OCI-LY7 (cell line): ENCODE data around the gene RTBDN. TPM values are rescaled to one million over a fixed set of nuclear protein-coding genes. Genes with fewer than 3 reads are reported as not detected.

ENCODE experiments used
- BruUV-seq: library from RNA; stranded (reverse); fragments of 400-500 nt; replicated peaks from 2 replicates; lab custom pipeline; 2021; lab: Mats Ljungman, UMichigan
- CTCF ChIA-PET: fragments of 300-600 bp; sonication (Branson Sonifier 250); formaldehyde crosslinking; loops from one replicate; lab custom pipeline; 2022; ENCODE audit warnings: antibody characterized with exemption; ENCODE audit not compliant: unreplicated experiment; lab: Charles Lee
- POLR2A ChIA-PET: fragments of 300-600 bp; sonication (Branson Sonifier 250); formaldehyde crosslinking; loops from one replicate; lab custom pipeline; 2022; ENCODE audit warnings: antibody characterized with exemption; lab: Charles Lee
- DNase-seq: peaks from one replicate; pipeline ENCODE4 v3.0.0-alpha.2; 2015; ENCODE audit warnings: low spot score
- H2AFZ ChIP-seq: fragments of 200-600 bp; sonication (generic), shearing (Covaris generic); 2 replicates; pipeline ENCODE4 v1.6.1; 2014; ENCODE audit warnings: mild to moderate bottlenecking, antibody characterized with exemption, low read length, moderate library complexity
- H3K27ac ChIP-seq: fragments of 200-600 bp; sonication (generic); 2 replicates; pipeline ENCODE4 v1.5.1; 2014; ENCODE audit warnings: mixed run types, low read depth, mild to moderate bottlenecking, moderate library complexity, low read length, inconsistent platforms; ENCODE audit not compliant: poor library complexity, severe bottlenecking
- H3K36me3 ChIP-seq: fragments of 200-600 bp; sonication (generic); 2 replicates; pipeline ENCODE4 v1.6.1; 2014; ENCODE audit warnings: mild to moderate bottlenecking, antibody characterized with exemption, low read length, moderate library complexity, mixed read lengths; ENCODE audit not compliant: insufficient read depth
- H3K4me1 ChIP-seq: fragments of 200-600 bp; sonication (generic); 2 replicates; pipeline ENCODE4 v1.5.1; 2014; ENCODE audit warnings: mild to moderate bottlenecking, low read length; ENCODE audit not compliant: insufficient read depth, poor library complexity, severe bottlenecking
- H3K4me2 ChIP-seq: fragments of 200-600 bp; sonication (generic); 2 replicates; pipeline ENCODE4 v1.6.1; 2014; ENCODE audit warnings: mild to moderate bottlenecking, low read length
- H3K4me3 ChIP-seq: fragments of 200-600 bp; sonication (generic); 2 replicates; pipeline ENCODE4 v1.5.1; 2014; ENCODE audit warnings: mild to moderate bottlenecking, low read depth, low read length; ENCODE audit not compliant: poor library complexity, severe bottlenecking
- H3K79me2 ChIP-seq: fragments of 200-600 bp; sonication (generic); 2 replicates; pipeline ENCODE4 v1.6.1; 2016; ENCODE audit warnings: low read depth, mild to moderate bottlenecking, low read length, moderate library complexity, mixed read lengths; ENCODE audit not compliant: insufficient read depth
- H3K9me2 ChIP-seq: fragments of 200-600 bp; sonication (generic); 2 replicates; pipeline ENCODE4 v1.6.1; 2016; ENCODE audit warnings: mild to moderate bottlenecking, low read length, mixed read lengths; ENCODE audit not compliant: insufficient read depth
- H3K9me3 ChIP-seq: fragments of 200-600 bp; sonication (generic); 2 replicates; pipeline ENCODE4 v1.6.1; 2014; ENCODE audit warnings: mild to moderate bottlenecking, mixed run types, low read length, mixed read lengths
- H4K20me1 ChIP-seq: fragments of 200-600 bp; sonication (generic); 2 replicates; pipeline ENCODE4 v1.6.1; 2014; ENCODE audit warnings: mild to moderate bottlenecking, antibody characterized with exemption, low read length, moderate library complexity, mixed read lengths; ENCODE audit not compliant: insufficient read depth
- EZH2phosphoT487 ChIP-seq: fragments of 200-600 bp; sonication (generic); IDR thresholded peaks from 2 replicates; pipeline ENCODE4 v1.6.1; 2018; ENCODE audit warnings: low read depth, borderline replicate concordance, mild to moderate bottlenecking, mixed run types, antibody characterized with exemption, low read length, moderate library complexity, mixed read lengths
- intact Hi-C: fragments of 100-400 bp; cut with micrococcal nuclease; formaldehyde crosslinking; loops from one replicate; pipeline ENCODE4 v1.10.0; 2022; ENCODE audit not compliant: unreplicated experiment
- total RNA-seq, 2 experiments: library from RNA; depleted of rRNA in 1 of 2; stranded (reverse); fragments of >200 nt in 1 of 2; shearing (Covaris generic) in 1 of 2; gene quantifications; 2 replicates each; pipeline ENCODE4 v1.2.3, GENCODE V29; 2014 to 2022
- TF ChIP-seq, protein P1 (sequence below): fragments of 200-600 bp; sonication (generic); conservative IDR thresholded peaks from 2 replicates; pipeline ENCODE4 v1.5.1; 2014; ENCODE audit warnings: mild to moderate bottlenecking, antibody characterized with exemption, low read length, moderate library complexity, mixed read lengths

RTBDN gene
- total RNA-seq, 2 experiments from 2014 or later = 1.2 TPM; not detected in 1

DNA sequence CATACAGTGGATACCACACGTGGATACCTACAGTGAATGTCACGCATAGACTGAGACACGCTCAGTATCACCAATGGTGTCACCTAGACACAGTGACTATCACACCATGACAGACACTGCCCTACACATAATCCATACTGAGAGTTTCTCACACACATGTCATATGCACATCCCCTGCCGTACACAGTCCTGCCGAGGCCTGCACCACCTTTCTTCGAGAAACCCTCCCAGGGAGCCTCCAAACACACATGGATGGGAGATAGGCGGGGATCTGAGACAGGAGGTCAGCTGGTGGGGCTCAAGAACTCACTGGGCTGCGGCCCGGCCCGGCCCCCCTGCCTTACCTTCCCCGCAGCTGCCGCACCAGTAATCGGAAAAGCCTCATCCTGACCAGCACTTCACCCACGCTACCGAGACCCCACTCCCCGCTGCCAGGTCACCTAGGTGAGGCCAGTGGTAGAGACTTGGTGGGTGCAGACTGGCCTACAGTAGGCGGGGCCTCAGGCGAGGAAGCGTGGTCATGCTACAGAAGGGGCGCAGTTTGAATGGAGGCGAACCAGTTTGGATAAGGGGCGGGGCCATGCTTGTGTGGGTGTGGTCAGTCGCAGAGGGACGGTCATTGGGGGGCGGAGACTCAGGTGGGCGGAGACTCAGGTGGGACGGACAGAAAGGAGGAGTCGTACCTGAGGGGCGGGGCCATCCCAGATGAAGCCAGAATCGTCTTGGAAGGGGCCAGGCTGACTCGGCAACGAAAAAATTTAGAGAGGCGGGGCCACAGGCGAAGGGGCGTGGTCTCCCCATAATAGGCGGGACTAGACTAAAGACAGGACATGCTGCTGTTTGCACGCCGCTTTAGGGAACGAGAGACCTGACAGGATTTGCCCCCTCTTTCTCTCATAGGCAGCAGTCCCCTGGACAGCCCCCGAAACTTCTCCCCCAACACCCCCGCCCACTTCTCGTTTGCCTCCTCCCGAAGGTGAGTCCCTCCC is 6.0 kb upstream of the RTBDN start:
- no TSS peak for BruUV-seq
- POLR2A ChIA-PET = no interaction called here
- H2AFZ ChIP-seq = no peak overlapping the region
- CTCF ChIA-PET = no interaction called here
- H3K9me2 ChIP-seq = no peaks in the 10 kb centered on the region
- no peak for TF ChIP-seq EZH2phosphoT487
- TF ChIP-seq, protein P1, sequence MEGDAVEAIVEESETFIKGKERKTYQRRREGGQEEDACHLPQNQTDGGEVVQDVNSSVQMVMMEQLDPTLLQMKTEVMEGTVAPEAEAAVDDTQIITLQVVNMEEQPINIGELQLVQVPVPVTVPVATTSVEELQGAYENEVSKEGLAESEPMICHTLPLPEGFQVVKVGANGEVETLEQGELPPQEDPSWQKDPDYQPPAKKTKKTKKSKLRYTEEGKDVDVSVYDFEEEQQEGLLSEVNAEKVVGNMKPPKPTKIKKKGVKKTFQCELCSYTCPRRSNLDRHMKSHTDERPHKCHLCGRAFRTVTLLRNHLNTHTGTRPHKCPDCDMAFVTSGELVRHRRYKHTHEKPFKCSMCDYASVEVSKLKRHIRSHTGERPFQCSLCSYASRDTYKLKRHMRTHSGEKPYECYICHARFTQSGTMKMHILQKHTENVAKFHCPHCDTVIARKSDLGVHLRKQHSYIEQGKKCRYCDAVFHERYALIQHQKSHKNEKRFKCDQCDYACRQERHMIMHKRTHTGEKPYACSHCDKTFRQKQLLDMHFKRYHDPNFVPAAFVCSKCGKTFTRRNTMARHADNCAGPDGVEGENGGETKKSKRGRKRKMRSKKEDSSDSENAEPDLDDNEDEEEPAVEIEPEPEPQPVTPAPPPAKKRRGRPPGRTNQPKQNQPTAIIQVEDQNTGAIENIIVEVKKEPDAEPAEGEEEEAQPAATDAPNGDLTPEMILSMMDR = no peak; the same call in 1 of the 2 replicates
- no peaks in the 10 kb centered on the region for H3K79me2 ChIP-seq
- H3K4me1 ChIP-seq = peaks cover 52% of the 10 kb centered on the region
- H3K27ac ChIP-seq = no peak overlapping the region
- intact Hi-C loops = no loop called here
- H3K9me3 ChIP-seq = no peaks in the 10 kb centered on the region
- H3K4me3 ChIP-seq = peak overlapping the region; percentile 12
- H3K36me3 ChIP-seq = peaks cover 6% of the 10 kb centered on the region; the same call in 1 of the 2 replicates
- DNase-seq = peak; percentile 90
- H4K20me1 ChIP-seq = no peaks in the 10 kb centered on the region
- H3K4me2 ChIP-seq = peak overlapping the region; percentile 90

DNA sequence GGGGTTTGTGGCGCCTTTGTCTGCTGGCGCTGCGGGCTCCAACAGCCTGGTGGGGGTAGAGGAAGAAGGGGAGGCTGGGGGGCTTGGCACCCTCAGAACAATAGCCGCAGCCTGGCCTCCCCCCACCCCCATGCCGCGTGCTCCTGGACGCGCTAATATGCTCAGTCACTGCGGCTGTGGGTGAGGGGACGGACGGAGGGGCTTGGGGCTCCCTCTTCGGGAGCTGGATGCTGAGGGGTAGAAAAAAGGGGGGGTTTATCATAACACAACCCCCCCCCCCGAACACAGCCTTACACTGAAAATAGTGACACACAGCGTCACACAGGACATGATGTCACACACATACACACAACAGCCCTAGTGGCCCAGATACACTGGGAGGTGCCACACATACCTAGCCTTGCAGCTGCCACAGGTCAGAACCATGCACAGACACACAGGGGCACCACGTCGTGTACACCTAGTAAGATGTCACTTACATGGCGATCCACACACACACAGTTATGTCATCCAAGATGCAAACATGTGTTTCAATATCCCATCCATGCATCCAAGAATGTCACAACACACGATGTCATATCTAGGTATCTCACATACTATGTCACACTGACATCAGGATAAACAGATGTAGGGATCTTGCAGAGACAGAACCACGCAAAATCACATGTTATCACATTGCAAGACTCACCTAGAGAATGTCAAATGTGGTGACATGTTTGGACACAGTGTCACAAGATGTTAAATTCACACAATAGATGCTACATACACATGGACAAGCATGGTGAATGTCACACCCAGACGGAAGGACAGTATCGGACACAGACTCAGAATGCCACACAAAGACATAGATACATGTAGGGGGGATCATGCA is 4.7 kb upstream of the RTBDN start:
- CTCF ChIA-PET = interaction anchor here (0.6 kb wide), 1 partner anchor 25 kb away, joined by 4 read pairs; no protein-coding TSS in a partner anchor
- Histone ChIP-seq H3K36me3 (peaks cover 6% of the 10 kb centered on the region; the same call in 1 of the 2 replicates), H3K9me3 (no peaks in the 10 kb centered on the region), H3K4me1 (peaks cover 65% of the 10 kb centered on the region), H3K4me3 (peak overlapping the region; percentile 93), H2AFZ (peak overlapping the region; percentile 67), H3K27ac (peak overlapping the region; percentile 45), H3K4me2 (peak overlapping the region; percentile 90), H4K20me1 (no peaks in the 10 kb centered on the region), H3K9me2 (no peaks in the 10 kb centered on the region), H3K79me2 (no peaks in the 10 kb centered on the region)
- TSS peak; percentile 76 for BruUV-seq
- POLR2A ChIA-PET = no interaction called here
- intact Hi-C loops = loop anchor here (5.0 kb wide), 1 partner anchor 98 kb away; the partner anchor contains the start of gene CALR
- peak; percentile 67 for DNase-seq
- TF ChIP-seq, protein P1 = no peak
- no peak for TF ChIP-seq EZH2phosphoT487
